GM12891 (cell line): ENCODE data around the gene SSNA1.

Experiments used
- DNase-seq: peaks from one replicate; pipeline ENCODE4 v3.0.0; 2011; ENCODE audit warnings: low spot score; ENCODE audit not compliant: insufficient read length
- FAIRE-seq: peaks from 2 replicates; lab custom pipeline; 2011; peaks lifted over from hg19 to GRCh38; lab: Jason Lieb, UNC
- PAX5 ChIP-seq: IDR thresholded peaks from 2 replicates; pipeline ENCODE4 v1.6.1; 2011; ENCODE audit warnings: low read length, moderate library complexity, mild to moderate bottlenecking; ENCODE audit not compliant: insufficient read depth, severe bottlenecking
- POLR2A ChIP-seq: IDR thresholded peaks from 2 replicates; pipeline ENCODE4 v1.6.1; 2011; ENCODE audit warnings: low read depth, low read length, control low read depth
- POLR2AphosphoS5 ChIP-seq: IDR thresholded peaks from 2 replicates; pipeline ENCODE4 v1.6.1; 2011; ENCODE audit warnings: low read depth, low read length, control low read depth
- POU2F2 ChIP-seq: IDR thresholded peaks from 2 replicates; pipeline ENCODE4 v1.6.1; 2011; ENCODE audit warnings: low read depth, mild to moderate bottlenecking, control low read depth, low read length, moderate library complexity
- SPI1 ChIP-seq: IDR thresholded peaks from 2 replicates; pipeline ENCODE4 v1.6.1; 2011; ENCODE audit warnings: low read depth, low read length, control low read depth
- TAF1 ChIP-seq: IDR thresholded peaks from 2 replicates; pipeline ENCODE4 v1.6.1; 2011; ENCODE audit warnings: low read depth, low read length, control low read depth

SSNA1 gene

GRCh38 chr9:137161558-137162486 lies 26.7 kb upstream of the SSNA1 start:
- no peak for TF ChIP-seq POLR2AphosphoS5
- TF ChIP-seq POLR2A, result no peak
- no peak for TF ChIP-seq PAX5
- TF ChIP-seq POU2F2, result no peak
- no peak for TF ChIP-seq TAF1
- no peak for TF ChIP-seq SPI1
- FAIRE-seq (no peak), DNase-seq (no peak)

GRCh38 chr9:137162505-137163364 lies 25.7 kb upstream of the SSNA1 start:
- no peak for FAIRE-seq
- TF ChIP-seq TAF1 (no peak), SPI1 (no peak), PAX5 (no peak), POU2F2 (no peak), POLR2A (no peak), POLR2AphosphoS5 (no peak)
- DNase-seq, result no peak

GRCh38 chr9:137163365-137163715 lies 25.1 kb upstream of the SSNA1 start:
- DNase-seq (no peak), FAIRE-seq (no peak)
- no peak for TF ChIP-seq POLR2AphosphoS5
- TF ChIP-seq PAX5, result no peak
- TF ChIP-seq POU2F2, result no peak
- TF ChIP-seq SPI1, result no peak
- no peak for TF ChIP-seq POLR2A
- TF ChIP-seq TAF1, result no peak

- FAIRE-seq, result no peak
- TF ChIP-seq POU2F2 (no peak), POLR2A (no peak), PAX5 (no peak), POLR2AphosphoS5 (no peak), TAF1 (no peak), SPI1 (no peak)
- DNase-seq, result no peak
Observed at GRCh38 chr9:137163805-137164204, 24.7 kb upstream of the SSNA1 start.

GRCh38 chr9:137164370-137165249 lies 23.9 kb upstream of the SSNA1 start:
- FAIRE-seq (no peak), DNase-seq (no peak)
- TF ChIP-seq PAX5 (no peak), SPI1 (no peak)

GRCh38 chr9:137165250-137165836 lies 23.1 kb upstream of the SSNA1 start:
- FAIRE-seq (no peak), DNase-seq (no peak)
- TF ChIP-seq SPI1 (no peak), TAF1 (no peak), PAX5 (no peak), POLR2AphosphoS5 (no peak), POLR2A (no peak), POU2F2 (no peak)

GRCh38 chr9:137166380-137167229 lies 21.9 kb upstream of the SSNA1 start:
- TF ChIP-seq POLR2A (no peak), SPI1 (no peak), PAX5 (no peak), TAF1 (no peak), POU2F2 (no peak), POLR2AphosphoS5 (no peak)
- FAIRE-seq (no peak), DNase-seq (no peak)

- DNase-seq (no peak), FAIRE-seq (no peak)
- TF ChIP-seq POU2F2, result no peak
- no peak for TF ChIP-seq TAF1
- no peak for TF ChIP-seq SPI1
- no peak for TF ChIP-seq PAX5
- no peak for TF ChIP-seq POLR2AphosphoS5
Observed at GRCh38 chr9:137167277-137167746, 21.2 kb upstream of the SSNA1 start.
